Common myeloid progenitor, CD34-positive (primary cell): ENCODE results near the gene CYP11A1.
A peak's percentile ranks its signal among the peaks of the same experiment; 100 is the strongest.

Experiments used
- CTCF ChIA-PET: fragments of 350-600 bp; sonication (Branson Sonifier 250); formaldehyde crosslinking; loops from one replicate; lab custom pipeline; 2021; ENCODE audit warnings: antibody characterized with exemption; lab: Charles Lee
- POLR2A ChIA-PET: fragments of 350-600 bp; sonication (Branson Sonifier 250); formaldehyde crosslinking; loops from one replicate; lab custom pipeline; 2021; ENCODE audit warnings: antibody characterized with exemption; lab: Charles Lee
- DNase-seq, 3 donors: peaks; one replicate each; pipeline versions ENCODE4 v3.0.0 to v3.0.0-alpha.2; 2013
- H3K27ac ChIP-seq, 2 experiments: 1 replicate in 1 of 2; 2 replicates in 1 of 2; pipeline ENCODE4 v1.7.0; 2013; ENCODE audit warnings: inconsistent platforms in 2 of 2, low read length in 2 of 2, mild to moderate bottlenecking in 2 of 2, low read depth in 1 of 2, moderate library complexity in 1 of 2; ENCODE audit not compliant: severe bottlenecking in 2 of 2, insufficient read depth in 1 of 2, poor library complexity in 1 of 2
- H3K27me3 ChIP-seq, 5 experiments: replicated peaks in 2 of 5; 1 replicate in 3 of 5; 2 replicates in 2 of 5; pipeline versions ENCODE4 v1.6.1 to v1.7.0; 2013; ENCODE audit warnings: low read length in 4 of 5, mild to moderate bottlenecking in 2 of 5, moderate library complexity in 2 of 5, inconsistent platforms in 1 of 5; ENCODE audit not compliant: insufficient read depth in 5 of 5, control insufficient read depth in 4 of 5
- H3K36me3 ChIP-seq, 4 experiments: 1 replicate in 2 of 4; 2 replicates in 2 of 4; pipeline versions ENCODE4 v1.6.1 to v1.7.0; 2013; ENCODE audit warnings: low read length in 3 of 4, control low read depth in 1 of 4, mild to moderate bottlenecking in 1 of 4; ENCODE audit not compliant: control insufficient read depth in 4 of 4, insufficient read depth in 4 of 4
- H3K4me1 ChIP-seq, 4 experiments: 1 replicate in 3 of 4; 2 replicates in 1 of 4; pipeline versions ENCODE4 v1.6.1 to v1.7.1; 2013; ENCODE audit warnings: low read length in 3 of 4, mild to moderate bottlenecking in 3 of 4, control low read depth in 1 of 4, inconsistent platforms in 1 of 4, moderate library complexity in 1 of 4; ENCODE audit not compliant: control insufficient read depth in 4 of 4, insufficient read depth in 4 of 4; ENCODE audit errors: control extremely low read depth in 1 of 4
- H3K4me3 ChIP-seq, 7 experiments: 1 replicate in 4 of 7; 2 replicates in 3 of 7; pipeline versions ENCODE4 v1.5.1 to v1.7.0; 2013; ENCODE audit warnings: mild to moderate bottlenecking in 7 of 7, low read length in 6 of 7, moderate library complexity in 6 of 7, inconsistent platforms in 2 of 7, low read depth in 2 of 7, control low read depth in 1 of 7; ENCODE audit not compliant: insufficient read depth in 4 of 7, control insufficient read depth in 1 of 7; ENCODE audit errors: extremely low read depth in 1 of 7
- H3K9me3 ChIP-seq, 5 experiments: 1 replicate in 4 of 5; 2 replicates in 1 of 5; pipeline versions ENCODE4 v1.6.1 to v1.7.1; 2013; ENCODE audit warnings: low read length in 4 of 5, mild to moderate bottlenecking in 2 of 5, inconsistent platforms in 1 of 5, low read depth in 1 of 5, moderate library complexity in 1 of 5; ENCODE audit not compliant: control insufficient read depth in 4 of 5, insufficient read depth in 2 of 5; ENCODE audit errors: control extremely low read depth in 1 of 5
- WGBS: methylation state at CpG from one replicate; pipeline ENCODE4 v1.1.5; 2013; ENCODE audit not compliant: insufficient coverage; 5-methylcytosine and 5-hydroxymethylcytosine counted together

The CYP11A1 gene

DNA sequence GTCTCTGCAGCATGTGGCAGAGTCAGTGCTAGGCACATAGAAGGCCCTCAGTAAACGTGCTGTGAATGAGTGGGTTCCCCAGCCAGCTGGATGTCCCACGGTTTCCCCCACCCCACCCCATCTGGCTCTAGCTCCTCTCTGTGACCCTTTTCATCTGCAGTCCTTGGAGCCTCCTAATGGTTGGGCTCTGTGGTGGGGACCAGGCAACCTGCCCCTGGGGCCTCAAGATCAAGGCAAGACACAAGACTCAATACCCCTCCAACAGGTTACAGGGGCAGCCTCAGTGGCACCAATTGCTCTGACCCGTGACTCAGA is 17.1 kb upstream of the CYP11A1 start:
- Histone ChIP-seq H3K27ac (no peak overlapping the region), H3K9me3 (no peaks in the 10 kb centered on the region), H3K27me3 (no peaks in the 10 kb centered on the region), H3K4me1 (peaks cover 0 to 69% (median 62%) of the 10 kb centered on the region in 4 experiments), H3K4me3 (no peak overlapping the region), H3K36me3 (no peaks in the 10 kb centered on the region)
- ChIA-PET POLR2A (interaction anchor here (0.5 to 2.5 kb wide), 3 partner anchors 19 to 77 kb away, joined by 3 to 12 read pairs (median 5); no protein-coding TSS in a partner anchor), CTCF (interaction anchor here (1.0 to 22.0 kb wide), 11 partner anchors 10 to 104 kb away, joined by 3 to 671 read pairs (median 7); partner anchors contain the start of genes CYP11A1 and SEMA7A)
- DNase-seq = no peak
- WGBS = 41% methylated on average over 3 of the region's 3 CpGs

DNA sequence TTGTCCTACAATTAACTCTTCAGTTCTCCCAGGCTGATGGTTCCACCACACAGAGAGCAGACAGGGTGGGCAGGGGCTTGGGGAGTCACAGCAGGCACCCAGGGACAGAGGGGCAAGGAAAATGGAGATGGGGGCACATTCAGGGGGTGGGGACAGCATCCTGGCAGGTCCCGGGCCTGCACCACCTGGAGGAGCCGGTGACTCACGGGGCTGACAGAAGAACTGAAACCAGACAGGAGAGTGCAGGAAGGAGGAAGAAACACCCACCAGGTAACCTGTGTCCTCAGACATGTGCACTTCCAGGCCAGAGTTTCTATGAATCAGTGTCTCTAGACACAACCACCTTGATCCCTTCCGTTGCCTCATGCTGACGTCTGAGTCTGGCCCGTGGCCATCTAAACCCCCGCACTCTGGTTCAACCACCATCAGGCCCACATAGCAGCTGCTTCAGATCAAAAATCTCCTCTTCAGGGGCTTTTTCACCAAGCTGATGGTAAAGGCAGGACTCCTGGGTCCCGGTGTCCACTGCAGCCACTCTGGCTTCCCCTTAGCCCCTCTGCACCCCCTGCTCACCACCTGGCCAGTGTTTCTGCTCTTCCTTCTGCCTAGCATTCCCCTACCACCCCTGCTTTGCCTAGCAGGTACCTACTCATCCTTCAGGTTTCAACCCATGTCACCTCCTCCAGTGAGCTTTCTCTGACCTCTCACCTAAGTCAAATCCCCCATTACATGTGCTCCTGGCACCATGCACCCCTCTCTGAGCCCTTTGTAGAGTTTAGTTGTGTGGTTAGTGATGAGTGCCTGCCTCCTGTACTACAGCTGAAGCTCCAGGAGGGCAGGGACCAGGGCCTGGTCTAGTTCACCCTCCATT is 16.5 kb upstream of the CYP11A1 start:
- H3K4me3 ChIP-seq = no peak overlapping the region
- H3K9me3 ChIP-seq = no peaks in the 10 kb centered on the region
- H3K27ac ChIP-seq = no peak overlapping the region
- H3K27me3 ChIP-seq = no peaks in the 10 kb centered on the region
- peaks cover 0 to 68% (median 59%) of the 10 kb centered on the region in 4 experiments for H3K4me1 ChIP-seq
- ChIA-PET CTCF (interaction anchor here (1.1 to 22.0 kb wide), 11 partner anchors 9 to 248 kb away, joined by 3 to 671 read pairs (median 7); partner anchors contain the start of gene SEMA7A), POLR2A (no interaction called here)
- peak in 2 of 3 donors; percentile 41 to 42 for DNase-seq
- no peaks in the 10 kb centered on the region for H3K36me3 ChIP-seq
- 85% methylated on average over 8 of the region's 8 CpGs for WGBS

- DNase-seq = no peak
- no peak overlapping the region for H3K27ac ChIP-seq
- WGBS = 94% methylated on average over 4 of the region's 4 CpGs
- no peaks in the 10 kb centered on the region for H3K27me3 ChIP-seq
- ChIA-PET CTCF (interaction anchor here (1.0 to 22.0 kb wide), 12 partner anchors 10 to 249 kb away, joined by 3 to 671 read pairs (median 8); partner anchors contain the start of gene SEMA7A), POLR2A (interaction anchor here (1.2 to 1.4 kb wide), 2 partner anchors 19 to 50 kb away, joined by 3 to 5 read pairs; partner anchors contain the start of gene SEMA7A)
- H3K36me3 ChIP-seq = no peaks in the 10 kb centered on the region
- no peaks in the 10 kb centered on the region for H3K9me3 ChIP-seq
- H3K4me3 ChIP-seq = no peak overlapping the region
- peaks cover 0 to 68% (median 59%) of the 10 kb centered on the region in 4 experiments for H3K4me1 ChIP-seq
Measured at GRCh38 chr15:74383286-74383685, 15.8 kb upstream of the CYP11A1 start.

DNA sequence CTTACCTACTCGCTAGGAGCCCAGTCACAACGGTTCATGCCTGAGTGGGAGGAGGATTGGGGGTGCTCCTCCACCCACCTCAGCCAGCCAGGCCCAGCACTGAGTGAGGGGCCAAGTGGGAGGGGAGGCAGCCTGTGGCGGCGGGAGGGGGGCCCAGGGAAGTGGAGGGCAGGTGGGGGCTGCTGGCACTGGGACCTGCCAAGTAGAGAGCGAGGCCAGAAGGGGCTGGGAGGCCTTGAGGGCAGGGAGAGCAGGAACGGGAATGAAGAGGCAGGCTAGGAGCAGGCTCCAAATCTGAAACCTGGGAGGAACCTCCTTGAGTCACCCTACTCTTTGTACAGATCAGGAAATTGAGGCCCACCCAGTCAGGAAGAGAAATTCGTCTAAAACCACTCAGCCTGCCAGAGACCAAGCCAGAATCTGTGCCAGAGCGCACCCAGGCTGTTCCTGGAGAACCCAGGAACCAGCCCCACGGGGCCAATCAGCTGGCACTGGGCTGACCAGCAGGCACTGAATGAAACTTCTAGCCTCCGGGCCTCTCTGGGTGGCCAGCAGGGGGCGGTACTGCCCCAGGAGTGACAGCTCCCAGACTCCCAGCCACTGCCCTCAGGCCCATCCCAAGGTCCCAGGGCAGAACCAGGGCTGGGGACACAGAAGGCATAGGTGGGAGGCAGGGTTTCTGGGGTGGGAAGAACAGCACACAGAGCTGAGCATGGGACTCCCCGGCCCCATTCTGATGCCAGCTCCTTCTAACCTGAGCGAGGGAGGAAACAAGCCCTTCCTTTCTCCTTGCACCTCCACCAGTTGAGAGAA is 14.8 kb upstream of the CYP11A1 start:
- 49% methylated on average over 6 of the region's 13 CpGs for WGBS

GRCh38 chr15:74381481-74381880 is 14.0 kb upstream of the CYP11A1 start:
- no peak for DNase-seq
- CTCF ChIA-PET = interaction anchor here (0.6 to 22.0 kb wide), 11 partner anchors 8 to 377 kb away, joined by 3 to 671 read pairs (median 4); partner anchors contain the start of genes SEMA7A and UBL7
- no peaks in the 10 kb centered on the region for H3K27me3 ChIP-seq
- no CpG with 5 or more reads among the region's 5 CpGs for WGBS
- peaks cover 0 to 56% (median 46%) of the 10 kb centered on the region in 4 experiments for H3K4me1 ChIP-seq
- POLR2A ChIA-PET = no interaction called here
- H3K4me3 ChIP-seq = no peak overlapping the region
- no peaks in the 10 kb centered on the region for H3K36me3 ChIP-seq
- H3K27ac ChIP-seq = no peak overlapping the region
- no peaks in the 10 kb centered on the region for H3K9me3 ChIP-seq

More for the DNA sequence above, 14.8 kb upstream of the CYP11A1 start:
- ChIA-PET POLR2A (interaction anchor here (1.1 to 1.4 kb wide), 3 partner anchors 20 to 54 kb away, joined by 3 to 5 read pairs (median 4); partner anchors contain the start of gene SEMA7A), CTCF (interaction anchor here (0.6 to 22.0 kb wide), 19 partner anchors 9 to 377 kb away, joined by 3 to 671 read pairs (median 4); partner anchors contain the start of genes SEMA7A and UBL7)
- Histone ChIP-seq H3K36me3 (no peaks in the 10 kb centered on the region), H3K27me3 (no peaks in the 10 kb centered on the region), H3K9me3 (no peaks in the 10 kb centered on the region), H3K4me3 (no peak overlapping the region), H3K4me1 (peaks cover 0 to 61% (median 51%) of the 10 kb centered on the region in 4 experiments), H3K27ac (no peak overlapping the region)
- DNase-seq = peak; percentile 59 to 68 (median 65)

GRCh38 chr15:74381190-74381453 is 13.7 kb upstream of the CYP11A1 start:
- H3K27me3 ChIP-seq = no peaks in the 10 kb centered on the region
- H3K4me3 ChIP-seq = no peak overlapping the region
- H3K36me3 ChIP-seq = no peaks in the 10 kb centered on the region
- peaks cover 0 to 52% (median 42%) of the 10 kb centered on the region in 4 experiments for H3K4me1 ChIP-seq
- no peaks in the 10 kb centered on the region for H3K9me3 ChIP-seq
- H3K27ac ChIP-seq = no peak overlapping the region
- WGBS = 100% methylated on average over 2 of the region's 2 CpGs
- DNase-seq = no peak
- ChIA-PET POLR2A (no interaction called here), CTCF (interaction anchor here (0.7 to 22.0 kb wide), 9 partner anchors 7 to 251 kb away, joined by 3 to 671 read pairs (median 6); partner anchors contain the start of genes SEMA7A and UBL7)
